Suppressor macrophage (primary cell): ENCODE measurements around the gene CTNNA3.
"Not testable (repeated sequence)": the region's sequence is repeated elsewhere in the genome, so short reads cannot be mapped to it uniquely, and the experiment has no call there.

Experiments
- DNase-seq, 4 experiments: peaks; one replicate each; pipeline ENCODE4 v3.0.0-alpha.2; 2020 to 2022

Gene CTNNA3

GRCh38 chr10:67599597-67599996, 96.4 kb downstream of the CTNNA3 start:
- no peak for DNase-seq

GRCh38 chr10:67596641-67597040, 99.4 kb downstream of the CTNNA3 start:
- no peak for DNase-seq

- no peak for DNase-seq
These were observed 108.2 kb downstream of the CTNNA3 start for GRCh38 chr10:67587771-67588170.

- DNase-seq: no peak
These were observed 120.5 kb downstream of the CTNNA3 start for GRCh38 chr10:67575532-67575931.

GRCh38 chr10:67573484-67573883, 122.5 kb downstream of the CTNNA3 start:
- DNase-seq: no peak

GRCh38 chr10:67571503-67571902, 124.5 kb downstream of the CTNNA3 start:
- DNase-seq: no peak

GRCh38 chr10:67558311-67558710, 137.7 kb downstream of the CTNNA3 start:
- not testable (repeated sequence) for DNase-seq

- no peak for DNase-seq
These were observed 142.7 kb downstream of the CTNNA3 start for GRCh38 chr10:67553254-67553653.

GRCh38 chr10:67550838-67551402, 145.1 kb downstream of the CTNNA3 start:
- DNase-seq: no peak

GRCh38 chr10:67550046-67550445, 145.9 kb downstream of the CTNNA3 start:
- DNase-seq: no peak

- no peak for DNase-seq
These were observed 146.6 kb downstream of the CTNNA3 start for GRCh38 chr10:67549390-67549789.

- DNase-seq: no peak
These were observed 154.6 kb downstream of the CTNNA3 start for GRCh38 chr10:67541411-67541810.

GRCh38 chr10:67539312-67539711, 156.7 kb downstream of the CTNNA3 start:
- DNase-seq: no peak

GRCh38 chr10:67537906-67538305, 158.1 kb downstream of the CTNNA3 start:
- DNase-seq: no peak

GRCh38 chr10:67533376-67533775, 162.6 kb downstream of the CTNNA3 start:
- DNase-seq: no peak

GRCh38 chr10:67530990-67531389, 165.0 kb downstream of the CTNNA3 start:
- not testable (repeated sequence) for DNase-seq

- no peak for DNase-seq
These were observed 168.6 kb downstream of the CTNNA3 start for GRCh38 chr10:67527351-67527750.

GRCh38 chr10:67521546-67521945, 174.4 kb downstream of the CTNNA3 start:
- no peak for DNase-seq

- DNase-seq: peak; percentile 28 to 55 (median 46)
These were observed 175.0 kb downstream of the CTNNA3 start for GRCh38 chr10:67520924-67521520.

- no peak for DNase-seq
These were observed 176.6 kb downstream of the CTNNA3 start for GRCh38 chr10:67519434-67519833.

GRCh38 chr10:67518756-67519155, 177.2 kb downstream of the CTNNA3 start:
- DNase-seq: no peak

GRCh38 chr10:67518043-67518442, 178.0 kb downstream of the CTNNA3 start:
- DNase-seq: no peak

- no peak for DNase-seq
These were observed 189.3 kb downstream of the CTNNA3 start for GRCh38 chr10:67506757-67507091.

- no peak for DNase-seq
These were observed 189.8 kb downstream of the CTNNA3 start for GRCh38 chr10:67506083-67506756.
